HG02852 (cell line): Measurements from ENCODE around the gene STK32B.
"Not testable (repeated sequence)": the region's sequence is repeated elsewhere in the genome, so short reads cannot be mapped to it uniquely, and the experiment has no call there.

ENCODE experiments used
- ATAC-seq: cut with Tn5 transposase; IDR thresholded peaks from one replicate; pipeline ENCODE4 v1.9.1; 2021; ENCODE audit warnings: mild to moderate bottlenecking, moderate library complexity; ENCODE audit not compliant: unreplicated experiment

STK32B gene

GRCh38 chr4:5423670-5424069, 372.4 kb downstream of the STK32B start:
- no peak for ATAC-seq

DNA sequence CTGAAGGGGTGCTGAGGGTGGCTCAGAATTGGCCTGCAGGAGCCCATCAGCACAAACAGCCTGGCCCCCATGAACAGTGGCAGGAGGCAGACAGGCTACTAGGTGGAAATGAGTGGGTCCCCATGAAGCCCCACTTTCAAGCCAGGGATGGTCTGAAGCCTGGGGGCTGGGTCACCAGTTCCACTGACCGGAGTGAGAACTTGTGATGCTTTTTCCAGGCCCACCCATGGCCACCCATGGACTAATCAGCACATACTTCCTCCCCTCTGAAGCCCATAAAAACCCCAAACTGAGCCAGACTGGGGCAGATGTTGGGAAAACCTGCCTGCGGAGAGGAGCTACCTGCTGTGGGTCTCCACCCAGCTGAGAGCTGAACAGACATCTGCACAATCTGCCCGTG, 372.9 kb downstream of the STK32B start:
- ATAC-seq, result no peak

GRCh38 chr4:5424901-5425300, 373.6 kb downstream of the STK32B start:
- no peak for ATAC-seq

DNA sequence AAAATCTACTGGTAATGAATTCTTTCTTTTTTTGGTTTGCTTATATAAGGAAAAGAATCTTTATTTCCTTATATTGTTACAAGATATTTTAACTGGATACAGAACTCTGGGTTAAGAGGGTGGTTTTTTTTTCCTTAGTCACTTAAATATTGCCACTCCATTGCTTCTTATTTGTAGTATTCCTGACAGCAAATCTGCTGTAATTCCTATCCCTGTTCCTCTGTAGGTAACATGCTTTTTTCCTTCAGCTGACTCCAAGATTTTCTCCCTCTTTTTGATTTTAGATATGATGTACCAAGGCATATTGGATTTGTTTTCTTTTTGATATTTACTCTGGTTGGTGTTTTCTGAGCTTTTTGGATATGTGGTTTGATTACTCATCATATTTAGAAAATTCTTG, 378.5 kb downstream of the STK32B start:
- ATAC-seq, result no peak

DNA sequence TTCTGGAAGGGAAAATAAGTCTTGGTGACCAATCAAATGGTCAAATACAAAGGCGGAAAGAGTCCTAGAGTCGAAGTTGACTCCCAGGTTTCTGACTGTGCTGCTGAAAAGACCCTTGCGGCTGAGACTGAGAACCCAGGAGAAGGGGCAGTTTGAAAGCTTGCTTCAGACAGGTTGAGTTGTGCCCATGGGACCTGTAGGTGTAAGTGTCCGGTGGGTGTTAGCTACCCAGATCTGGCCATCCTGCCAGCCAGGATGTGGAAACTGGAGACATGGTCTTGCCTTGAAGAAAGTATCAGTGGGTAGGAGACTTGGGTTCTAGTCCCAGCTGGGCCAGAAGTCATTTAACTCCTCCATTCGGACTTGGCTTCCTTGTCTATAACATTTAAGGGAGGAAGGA, 381.9 kb downstream of the STK32B start:
- ATAC-seq, result no peak

DNA sequence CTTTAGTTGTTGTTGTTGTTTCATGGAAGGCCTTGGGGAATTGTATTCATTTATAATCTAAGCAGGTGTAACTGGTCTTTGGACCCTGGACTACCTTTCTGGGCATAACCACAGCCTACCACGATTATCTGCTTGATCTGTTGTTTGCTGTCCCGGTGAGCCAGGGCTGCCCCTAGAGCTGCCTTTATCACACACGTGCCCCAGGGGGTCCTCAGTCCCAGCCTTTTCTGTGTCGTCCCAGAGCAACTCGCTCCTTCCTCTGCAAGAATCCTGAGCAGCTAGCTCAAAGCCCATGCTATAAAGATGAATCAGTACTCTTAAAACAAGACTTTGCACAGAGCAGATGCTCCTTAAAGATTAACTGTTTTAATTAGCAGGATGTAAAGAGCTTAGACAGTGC, 383.9 kb downstream of the STK32B start:
- no peak for ATAC-seq

- no peak for ATAC-seq
These were observed 384.5 kb downstream of the STK32B start for GRCh38 chr4:5435823-5436222.

- not testable (repeated sequence) for ATAC-seq
These were observed 392.9 kb downstream of the STK32B start for GRCh38 chr4:5443976-5444802.

- ATAC-seq, result no peak
These were observed 393.7 kb downstream of the STK32B start for GRCh38 chr4:5444918-5445517.

GRCh38 chr4:5446595-5447226, 395.4 kb downstream of the STK32B start:
- no peak for ATAC-seq

DNA sequence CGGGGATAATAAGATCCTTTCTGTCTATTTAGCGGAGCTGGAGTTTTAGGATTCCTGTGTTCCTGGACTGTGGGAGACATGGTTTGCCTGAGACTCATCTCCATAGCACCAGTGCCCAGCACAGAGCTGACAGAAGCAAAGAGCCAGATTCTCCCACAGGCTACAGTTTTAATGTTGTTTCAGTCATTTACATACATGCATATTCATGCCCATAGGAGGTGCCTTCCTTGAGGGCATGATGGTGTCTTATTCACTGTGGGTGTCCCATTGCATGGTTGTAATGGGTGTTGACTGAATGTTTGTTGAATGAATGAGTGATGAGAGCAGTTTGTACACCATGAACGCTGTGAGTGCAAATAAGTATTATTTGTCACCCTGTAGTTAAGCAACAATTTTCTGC, 396.5 kb downstream of the STK32B start:
- no peak for ATAC-seq

DNA sequence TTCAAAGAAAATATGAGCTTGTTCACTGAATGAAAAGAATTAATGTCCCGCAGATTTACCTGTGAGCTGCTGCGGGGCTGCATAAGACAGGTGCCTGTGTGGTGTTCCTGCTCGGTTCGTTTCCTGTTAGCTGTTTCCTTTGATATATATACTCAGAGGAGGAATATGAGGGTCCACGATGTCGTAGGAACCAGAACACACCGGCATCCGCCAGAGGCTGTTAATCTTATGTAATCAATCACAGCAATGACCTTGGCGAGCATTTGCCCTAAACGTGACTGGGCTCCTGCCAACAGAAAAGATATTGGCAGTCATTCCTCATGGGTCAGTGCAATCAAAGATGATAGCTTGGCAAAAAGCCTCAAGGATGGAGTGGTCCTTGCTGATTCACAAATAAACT, 396.9 kb downstream of the STK32B start:
- ATAC-seq, result no peak

- ATAC-seq, result no peak
These were observed 400.0 kb downstream of the STK32B start for GRCh38 chr4:5451243-5451642.

- ATAC-seq, result no peak
These were observed 400.9 kb downstream of the STK32B start for GRCh38 chr4:5452156-5452555.

GRCh38 chr4:5455003-5455585, 403.8 kb downstream of the STK32B start:
- no peak for ATAC-seq

DNA sequence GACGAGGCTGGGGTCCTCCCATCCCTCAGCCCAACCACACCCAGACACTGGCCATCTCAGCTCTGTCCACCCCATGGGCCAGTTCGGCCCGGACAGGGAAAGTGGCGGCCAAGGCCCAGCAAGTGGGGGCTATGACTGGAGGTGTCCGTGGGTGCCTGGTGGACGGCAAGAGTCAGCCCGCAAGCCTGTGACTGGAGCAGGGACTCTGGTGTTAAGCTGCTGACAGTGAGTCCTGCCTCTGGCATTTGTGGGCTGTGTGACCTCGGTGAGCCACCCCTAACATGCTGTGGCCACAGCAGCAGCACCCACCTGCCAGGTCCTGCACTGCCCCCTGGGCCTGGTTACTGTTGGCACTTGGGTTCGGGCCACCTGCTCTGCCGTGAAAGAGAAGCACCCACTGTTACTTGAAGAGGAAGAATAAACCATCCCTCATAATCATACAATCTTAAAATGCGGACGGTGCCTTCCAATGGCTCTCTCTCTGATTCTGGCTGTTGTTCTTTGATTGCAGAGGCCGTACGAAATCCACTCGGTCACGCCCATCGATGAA, 405.1 kb downstream of the STK32B start:
- no peak for ATAC-seq

GRCh38 chr4:5458676-5459075, 407.4 kb downstream of the STK32B start:
- ATAC-seq, result no peak

DNA sequence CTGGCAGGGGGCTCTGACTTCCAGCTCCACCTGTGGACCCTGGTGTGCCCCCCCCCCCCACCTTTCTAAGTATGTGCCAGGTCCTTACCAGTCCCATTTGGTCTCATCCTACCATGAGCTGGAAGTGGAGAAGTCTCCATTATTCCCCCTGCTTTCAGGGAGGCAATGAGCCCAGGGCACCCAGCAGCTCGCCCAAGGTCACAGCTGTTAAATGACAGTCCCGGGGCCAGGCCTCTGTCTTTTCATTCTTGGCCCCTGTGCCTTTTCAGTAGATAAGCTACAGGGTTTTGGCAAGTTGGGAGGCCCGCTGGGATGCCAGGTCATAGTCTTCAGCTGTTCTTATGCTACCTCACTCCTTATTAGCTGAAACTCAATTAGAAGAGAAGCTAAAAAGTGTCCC, 408.0 kb downstream of the STK32B start:
- ATAC-seq, result no peak

- ATAC-seq, result no peak
These were observed 409.0 kb downstream of the STK32B start for GRCh38 chr4:5460106-5460801.

DNA sequence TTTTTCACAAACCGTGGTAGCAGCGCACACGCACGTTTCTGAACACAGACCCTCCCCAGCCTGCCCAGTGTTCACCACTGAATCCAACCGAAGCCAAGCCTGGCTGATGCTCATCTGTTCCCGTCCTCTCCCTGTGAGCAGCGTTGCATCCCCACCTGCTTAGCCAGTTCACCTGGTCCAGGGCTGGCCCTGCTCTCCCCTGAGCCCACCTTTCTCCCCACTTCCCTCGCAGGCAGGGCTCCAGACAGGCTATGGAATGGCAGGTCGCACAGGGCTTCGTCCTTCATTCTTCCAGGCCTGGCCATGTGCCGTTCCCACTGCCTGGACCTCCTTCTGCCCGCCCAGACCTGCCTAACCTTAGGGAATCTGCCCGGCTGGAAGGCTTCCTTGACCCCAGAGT, 410.2 kb downstream of the STK32B start:
- no peak for ATAC-seq
